ENCODE measurements around the gene TBX3.

GRCh38 chr12:114697741-114698565 is 14.0 kb upstream of the TBX3 start:
- TF ChIP-seq USF1 (IDR thresholded peaks at IDR 0.05; ENCODE audit: borderline replicate concordance, low read depth) (no peak), ZBTB33 (IDR thresholded peaks at IDR 0.05; ENCODE audit: borderline replicate concordance, low read depth) (no peak), CTCF (IDR thresholded peaks at IDR 0.05) (no peak), RAD21 (IDR thresholded peaks at IDR 0.05; ENCODE audit: low read length) (no peak), REST (IDR thresholded peaks at IDR 0.05; ENCODE audit: low read depth, low read length) (no peak), GATA2 (CRISPR knock-in tag; IDR thresholded peaks at IDR 0.05) (no peak), YY1 (IDR thresholded peaks at IDR 0.05; ENCODE audit: low read depth) (no peak), EZH2phosphoT487 (IDR thresholded peaks at IDR 0.05; ENCODE audit: borderline replicate concordance, low read depth) (no peak), SMC3 (IDR thresholded peaks at IDR 0.05; ENCODE audit: low read depth, low read length) (no peak), GABPA (IDR thresholded peaks at IDR 0.05; ENCODE audit: low read depth) (no peak), MAX (IDR thresholded peaks at IDR 0.05; ENCODE audit: low read depth) (no peak), POLR2AphosphoS5 (IDR thresholded peaks at IDR 0.05; ENCODE audit: low read depth, low read length) (no peak)
